Skeletal muscle tissue (tissue), 4 donors: Measurements from ENCODE around the gene SQSTM1. TPM values are rescaled to one million over a fixed set of nuclear protein-coding genes. Genes with fewer than 3 reads are reported as not detected.

Source experiments
- H3K27ac ChIP-seq: one replicate; pipeline ENCODE4 v1.7.0; 2013; ENCODE audit warnings: mild to moderate bottlenecking, low read depth, low read length, inconsistent platforms
- H3K27me3 ChIP-seq, 3 donors: one replicate each; pipeline ENCODE4 v1.7.0; 2013; ENCODE audit warnings: low read length in 3 of 3; ENCODE audit not compliant: control insufficient read depth in 3 of 3, insufficient read depth in 3 of 3
- H3K36me3 ChIP-seq, 3 donors: one replicate each; pipeline ENCODE4 v1.7.0; 2013; ENCODE audit warnings: low read length in 3 of 3; ENCODE audit not compliant: control insufficient read depth in 3 of 3, insufficient read depth in 3 of 3
- H3K4me1 ChIP-seq, 3 donors: one replicate each; pipeline ENCODE4 v1.7.0; 2013; ENCODE audit warnings: low read length in 3 of 3, mild to moderate bottlenecking in 3 of 3; ENCODE audit not compliant: control insufficient read depth in 3 of 3, insufficient read depth in 3 of 3
- H3K4me3 ChIP-seq, 3 donors: one replicate each; pipeline ENCODE4 v1.7.0; 2013; ENCODE audit warnings: low read length in 3 of 3
- H3K9ac ChIP-seq, 3 donors: one replicate each; pipeline ENCODE4 v1.7.0; 2013; ENCODE audit warnings: low read length in 3 of 3, mild to moderate bottlenecking in 3 of 3, moderate library complexity in 2 of 3, low read depth in 1 of 3
- H3K9me3 ChIP-seq, 3 donors: one replicate each; pipeline ENCODE4 v1.7.0; 2013; ENCODE audit warnings: low read length in 3 of 3; ENCODE audit not compliant: control insufficient read depth in 3 of 3
- total RNA-seq: library from RNA; depleted of rRNA; stranded (reverse); fragments of >200 nt; gene quantifications from one replicate; pipeline ENCODE4 v1.2.3, GENCODE V29; 2014
- donor health status: Osteomylitis.

The SQSTM1 gene
- total RNA-seq, 1 donor from 2014 or later: 54.8 TPM

DNA sequence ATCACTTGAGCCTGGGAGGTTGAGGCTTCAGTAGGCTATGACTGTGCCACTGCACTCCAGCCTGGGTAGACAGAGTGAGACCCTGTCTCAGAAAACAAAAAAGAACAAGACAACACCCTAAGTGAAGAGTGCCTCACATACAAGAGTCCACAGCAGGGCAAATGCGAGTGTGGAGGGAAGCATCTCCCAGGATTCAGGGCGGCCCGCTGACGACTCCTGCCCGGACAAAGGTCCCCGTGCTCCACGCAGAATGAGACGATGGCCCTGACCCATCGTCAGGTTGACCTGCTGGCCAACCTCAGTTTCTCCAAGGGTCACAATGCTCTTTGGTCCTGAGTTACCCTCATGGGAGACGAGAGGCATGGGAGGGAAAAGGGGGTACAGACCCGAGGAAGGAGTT lies 19.6 kb downstream of the SQSTM1 start:
- H3K4me1 ChIP-seq: peaks cover 17 to 55% (median 44%) of the 10 kb centered on the region in 3 donors
- no peak overlapping the region for H3K4me3 ChIP-seq
- no peaks in the 10 kb centered on the region for H3K9me3 ChIP-seq
- H3K36me3 ChIP-seq: peaks cover 37 to 49% (median 46%) of the 10 kb centered on the region in 3 donors
- peak overlapping the region in 2 of 3 donors; percentile 42 to 57 for H3K9ac ChIP-seq
- H3K27me3 ChIP-seq: no peaks in the 10 kb centered on the region
- H3K27ac ChIP-seq: peak overlapping the region; percentile 61

DNA sequence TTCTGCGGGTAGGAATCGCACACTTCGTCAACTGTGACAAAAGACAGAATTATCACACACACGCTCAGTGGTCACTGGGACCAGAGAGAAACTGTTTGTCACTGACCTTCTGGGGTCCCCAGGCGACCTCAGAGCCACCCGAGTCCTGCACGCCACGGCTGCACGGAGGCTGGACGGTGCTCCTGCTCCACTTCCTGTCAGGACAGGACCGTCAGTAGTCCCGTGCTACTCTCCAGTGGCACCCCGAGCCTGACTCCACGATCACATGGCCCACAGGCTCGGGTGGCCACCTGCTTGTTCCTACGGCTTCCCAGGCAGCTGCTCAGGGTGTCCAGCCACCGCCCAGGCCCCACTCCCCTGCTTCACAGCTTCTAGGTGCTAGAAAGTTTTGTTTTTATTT lies 20.1 kb downstream of the SQSTM1 start:
- H3K4me1 ChIP-seq: peaks cover 17 to 55% (median 44%) of the 10 kb centered on the region in 3 donors
- H3K9ac ChIP-seq: peak overlapping the region in 2 of 3 donors; percentile 42 to 45
- H3K27me3 ChIP-seq: no peaks in the 10 kb centered on the region
- H3K36me3 ChIP-seq: peaks cover 39 to 49% (median 47%) of the 10 kb centered on the region in 3 donors
- no peak overlapping the region for H3K4me3 ChIP-seq
- peak overlapping the region; percentile 61 for H3K27ac ChIP-seq
- no peaks in the 10 kb centered on the region for H3K9me3 ChIP-seq

GRCh38 chr5:179841621-179842020 lies 20.9 kb downstream of the SQSTM1 start:
- Histone ChIP-seq H3K27ac (no peak overlapping the region), H3K36me3 (peaks cover 34 to 45% (median 40%) of the 10 kb centered on the region in 3 donors), H3K27me3 (no peaks in the 10 kb centered on the region), H3K9ac (peak overlapping the region in 1 of 3 donors; percentile 33), H3K4me1 (peaks cover 17 to 47% (median 36%) of the 10 kb centered on the region in 3 donors), H3K9me3 (no peaks in the 10 kb centered on the region), H3K4me3 (no peak overlapping the region)

- peaks cover 34 to 40% (median 39%) of the 10 kb centered on the region in 3 donors for H3K36me3 ChIP-seq
- no peaks in the 10 kb centered on the region for H3K27me3 ChIP-seq
- no peaks in the 10 kb centered on the region for H3K9me3 ChIP-seq
- H3K4me1 ChIP-seq: peaks cover 1 to 7% (median 5%) of the 10 kb centered on the region in 3 donors
- H3K9ac ChIP-seq: no peak overlapping the region
- H3K4me3 ChIP-seq: no peak overlapping the region
- H3K27ac ChIP-seq: no peak overlapping the region
These were observed 32.4 kb downstream of the SQSTM1 start for GRCh38 chr5:179852993-179853547.

- Histone ChIP-seq H3K27ac (no peak overlapping the region), H3K27me3 (no peaks in the 10 kb centered on the region), H3K4me3 (no peak overlapping the region), H3K9ac (no peak overlapping the region), H3K36me3 (peaks cover 25 to 30% (median 29%) of the 10 kb centered on the region in 3 donors), H3K4me1 (peaks cover 6 to 8% (median 7%) of the 10 kb centered on the region in 3 donors), H3K9me3 (no peaks in the 10 kb centered on the region)
These were observed 33.7 kb downstream of the SQSTM1 start for GRCh38 chr5:179854356-179854755.

DNA sequence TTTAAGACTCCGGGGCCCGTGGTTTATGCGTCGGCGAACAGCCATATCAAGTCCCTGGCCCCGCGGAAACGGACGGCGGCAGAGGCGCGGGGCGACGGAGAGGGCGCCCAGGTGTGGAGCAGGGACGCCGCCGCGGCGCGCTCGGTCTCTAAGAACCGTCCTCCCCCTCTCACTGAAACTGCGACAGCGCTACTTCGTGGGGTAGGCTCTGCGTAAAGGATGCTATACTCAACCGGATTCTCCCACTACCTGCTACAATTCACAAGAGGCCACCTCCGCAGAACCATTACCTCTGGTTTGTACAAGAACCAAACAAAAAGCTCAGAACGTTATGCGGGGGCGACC lies 37.5 kb downstream of the SQSTM1 start:
- Histone ChIP-seq H3K4me3 (peak overlapping the region; percentile 90 to 98 (median 95)), H3K27me3 (no peaks in the 10 kb centered on the region), H3K9ac (peak overlapping the region; percentile 91 to 100 (median 96)), H3K27ac (peak overlapping the region; percentile 95), H3K36me3 (peaks cover 8 to 14% (median 13%) of the 10 kb centered on the region in 3 donors), H3K4me1 (peaks cover 16 to 17% (median 16%) of the 10 kb centered on the region in 3 donors), H3K9me3 (no peaks in the 10 kb centered on the region)

DNA sequence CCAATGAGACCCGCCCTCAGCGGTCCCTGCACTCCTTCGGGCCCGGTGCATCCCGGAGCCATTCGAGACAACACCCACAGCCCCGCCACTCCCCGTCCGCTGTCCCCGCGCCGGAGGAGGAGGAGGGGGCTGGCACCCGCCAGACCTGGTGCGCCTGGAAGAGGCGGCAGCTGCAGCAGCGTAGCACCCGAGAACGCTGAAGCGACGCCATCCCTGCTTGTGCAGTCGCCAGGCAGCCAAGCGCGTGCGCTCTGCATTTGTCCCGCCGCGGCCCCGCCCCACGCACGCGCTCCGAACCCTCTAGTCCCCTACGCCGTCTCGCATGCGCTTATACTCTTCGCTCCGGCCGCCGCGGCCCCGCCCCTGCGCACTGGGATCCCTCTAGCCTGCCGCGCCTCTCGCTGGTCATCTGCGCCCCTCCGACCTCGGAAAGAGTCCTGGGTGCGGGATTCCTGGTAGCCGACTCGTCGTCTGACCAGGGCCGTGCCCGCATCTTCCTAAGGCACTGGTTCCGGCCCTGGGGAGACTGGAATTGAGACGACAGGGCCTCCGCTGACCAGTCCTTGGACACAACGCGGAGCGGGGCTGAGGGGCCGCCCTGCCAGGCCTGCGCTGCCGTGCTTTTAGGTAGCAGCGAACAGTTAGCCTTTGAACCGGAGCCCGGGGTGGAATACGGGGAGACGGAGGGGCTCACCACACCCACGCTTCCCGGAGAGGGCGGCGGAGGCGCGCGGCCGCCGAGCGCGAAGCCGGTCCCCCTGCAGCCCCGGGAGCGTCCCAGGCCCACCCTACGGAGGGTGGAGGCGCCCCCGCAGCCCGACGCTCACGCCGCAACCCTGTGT lies 38.1 kb downstream of the SQSTM1 start, which contains the start of gene MRNIP:
Gene MRNIP (minus strand): TSS at position 232 of the 842 bp plus-strand sequence. CDS start 21 bp downstream, at position 211.
- Histone ChIP-seq H3K9me3 (no peaks in the 10 kb centered on the region), H3K4me3 (peak within 1 kb of the TSS; percentile 90 to 98 (median 95)), H3K27me3 (no peaks in the 10 kb centered on the region), H3K4me1 (peaks cover 16 to 17% (median 16%) of the 10 kb centered on the region in 3 donors), H3K27ac (peak within 1 kb of the TSS; percentile 95), H3K36me3 (peaks cover 14 to 20% (median 18%) of the 10 kb centered on the region in 3 donors), H3K9ac (peak within 1 kb of the TSS; percentile 91 to 100 (median 96))

GRCh38 chr5:179860301-179860700 lies 39.6 kb downstream of the SQSTM1 start:
- no peak overlapping the region for H3K27ac ChIP-seq

DNA sequence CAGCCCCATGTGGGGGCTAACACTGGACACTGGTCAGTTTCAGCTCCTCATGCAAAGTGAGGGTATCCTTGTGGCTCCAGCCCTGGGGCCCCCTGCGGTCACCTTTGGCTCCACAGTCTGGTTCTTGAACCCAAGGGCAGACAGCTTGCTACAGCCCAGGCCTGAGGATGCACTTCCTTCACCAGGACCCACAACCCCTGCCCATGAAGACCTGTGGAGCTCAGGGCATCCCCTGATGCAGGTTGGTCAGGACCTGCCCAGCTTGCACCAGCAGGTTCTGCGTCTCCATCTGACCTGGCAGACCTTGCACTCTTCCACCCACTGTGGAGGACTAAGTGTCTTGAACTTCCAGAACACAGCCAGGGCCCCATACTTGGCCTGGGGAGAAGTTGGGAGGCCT lies 41.6 kb downstream of the SQSTM1 start:
- Histone ChIP-seq H3K9me3 (no peaks in the 10 kb centered on the region), H3K27me3 (no peaks in the 10 kb centered on the region), H3K4me3 (no peak overlapping the region), H3K27ac (no peak overlapping the region), H3K4me1 (peaks cover 16 to 17% (median 16%) of the 10 kb centered on the region in 3 donors), H3K36me3 (peaks cover 37 to 45% (median 45%) of the 10 kb centered on the region in 3 donors), H3K9ac (no peak overlapping the region)

More at GRCh38 chr5:179860301-179860700, 39.6 kb downstream of the SQSTM1 start:
- peak overlapping the region in 2 of 3 donors; percentile 96 to 100 for H3K9ac ChIP-seq
- H3K4me3 ChIP-seq: peak overlapping the region in 1 of 3 donors; percentile 52
- peaks cover 24 to 33% (median 31%) of the 10 kb centered on the region in 3 donors for H3K36me3 ChIP-seq
- peaks cover 16 to 17% (median 16%) of the 10 kb centered on the region in 3 donors for H3K4me1 ChIP-seq
- no peaks in the 10 kb centered on the region for H3K9me3 ChIP-seq
- H3K27me3 ChIP-seq: no peaks in the 10 kb centered on the region
